ENCODE measurements around the gene PIK3C2G.

The PIK3C2G gene

DNA sequence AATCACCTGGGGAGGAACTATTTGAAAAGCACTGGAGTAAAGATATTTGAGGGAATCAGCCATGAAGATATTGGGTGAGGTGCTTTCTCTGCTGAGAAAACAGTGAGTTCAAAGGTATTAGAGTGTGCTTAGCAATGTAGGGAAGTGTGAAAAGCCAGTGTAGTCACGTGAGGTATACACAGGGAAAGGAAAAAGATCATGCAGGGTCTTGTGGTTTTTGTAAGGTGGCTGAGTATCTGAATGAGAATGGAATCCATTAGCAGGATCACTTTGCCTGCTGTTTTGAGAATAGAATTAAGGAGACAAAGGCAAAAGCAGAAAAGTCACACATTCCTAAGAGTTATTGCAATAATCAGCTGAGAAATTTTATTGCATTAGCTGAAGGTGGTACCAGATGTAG, 193.0 kb downstream of the PIK3C2G start:
- H3K27ac ChIP-seq (replicated peaks) = no peak overlapping the region
- DNase-seq (ENCODE audit: low read depth in 1 of 2, low spot score in 1 of 2) = no peak
- no peak overlapping the region for H3K4me3 ChIP-seq (replicated peaks; ENCODE audit: insufficient read depth, low read length)
- H3K27me3 ChIP-seq (ENCODE audit: insufficient read depth, poor library complexity, severe bottlenecking) = no peaks in the 10 kb centered on the region
- TF ChIP-seq SPI1 (IDR thresholded peaks at IDR 0.05; ENCODE audit: borderline replicate concordance, low read depth) (no peak), GABPA (IDR thresholded peaks at IDR 0.05; ENCODE audit: low read depth) (no peak), POLR2AphosphoS5 (IDR thresholded peaks at IDR 0.05; ENCODE audit: low read depth) (no peak)
- TF ChIP-seq, protein P1, sequence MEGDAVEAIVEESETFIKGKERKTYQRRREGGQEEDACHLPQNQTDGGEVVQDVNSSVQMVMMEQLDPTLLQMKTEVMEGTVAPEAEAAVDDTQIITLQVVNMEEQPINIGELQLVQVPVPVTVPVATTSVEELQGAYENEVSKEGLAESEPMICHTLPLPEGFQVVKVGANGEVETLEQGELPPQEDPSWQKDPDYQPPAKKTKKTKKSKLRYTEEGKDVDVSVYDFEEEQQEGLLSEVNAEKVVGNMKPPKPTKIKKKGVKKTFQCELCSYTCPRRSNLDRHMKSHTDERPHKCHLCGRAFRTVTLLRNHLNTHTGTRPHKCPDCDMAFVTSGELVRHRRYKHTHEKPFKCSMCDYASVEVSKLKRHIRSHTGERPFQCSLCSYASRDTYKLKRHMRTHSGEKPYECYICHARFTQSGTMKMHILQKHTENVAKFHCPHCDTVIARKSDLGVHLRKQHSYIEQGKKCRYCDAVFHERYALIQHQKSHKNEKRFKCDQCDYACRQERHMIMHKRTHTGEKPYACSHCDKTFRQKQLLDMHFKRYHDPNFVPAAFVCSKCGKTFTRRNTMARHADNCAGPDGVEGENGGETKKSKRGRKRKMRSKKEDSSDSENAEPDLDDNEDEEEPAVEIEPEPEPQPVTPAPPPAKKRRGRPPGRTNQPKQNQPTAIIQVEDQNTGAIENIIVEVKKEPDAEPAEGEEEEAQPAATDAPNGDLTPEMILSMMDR (IDR thresholded peaks at IDR 0.05; ENCODE audit: insufficient read depth, low read length) = no peak
- TF ChIP-seq, protein P2, sequence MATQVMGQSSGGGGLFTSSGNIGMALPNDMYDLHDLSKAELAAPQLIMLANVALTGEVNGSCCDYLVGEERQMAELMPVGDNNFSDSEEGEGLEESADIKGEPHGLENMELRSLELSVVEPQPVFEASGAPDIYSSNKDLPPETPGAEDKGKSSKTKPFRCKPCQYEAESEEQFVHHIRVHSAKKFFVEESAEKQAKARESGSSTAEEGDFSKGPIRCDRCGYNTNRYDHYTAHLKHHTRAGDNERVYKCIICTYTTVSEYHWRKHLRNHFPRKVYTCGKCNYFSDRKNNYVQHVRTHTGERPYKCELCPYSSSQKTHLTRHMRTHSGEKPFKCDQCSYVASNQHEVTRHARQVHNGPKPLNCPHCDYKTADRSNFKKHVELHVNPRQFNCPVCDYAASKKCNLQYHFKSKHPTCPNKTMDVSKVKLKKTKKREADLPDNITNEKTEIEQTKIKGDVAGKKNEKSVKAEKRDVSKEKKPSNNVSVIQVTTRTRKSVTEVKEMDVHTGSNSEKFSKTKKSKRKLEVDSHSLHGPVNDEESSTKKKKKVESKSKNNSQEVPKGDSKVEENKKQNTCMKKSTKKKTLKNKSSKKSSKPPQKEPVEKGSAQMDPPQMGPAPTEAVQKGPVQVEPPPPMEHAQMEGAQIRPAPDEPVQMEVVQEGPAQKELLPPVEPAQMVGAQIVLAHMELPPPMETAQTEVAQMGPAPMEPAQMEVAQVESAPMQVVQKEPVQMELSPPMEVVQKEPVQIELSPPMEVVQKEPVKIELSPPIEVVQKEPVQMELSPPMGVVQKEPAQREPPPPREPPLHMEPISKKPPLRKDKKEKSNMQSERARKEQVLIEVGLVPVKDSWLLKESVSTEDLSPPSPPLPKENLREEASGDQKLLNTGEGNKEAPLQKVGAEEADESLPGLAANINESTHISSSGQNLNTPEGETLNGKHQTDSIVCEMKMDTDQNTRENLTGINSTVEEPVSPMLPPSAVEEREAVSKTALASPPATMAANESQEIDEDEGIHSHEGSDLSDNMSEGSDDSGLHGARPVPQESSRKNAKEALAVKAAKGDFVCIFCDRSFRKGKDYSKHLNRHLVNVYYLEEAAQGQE (IDR thresholded peaks at IDR 0.05; ENCODE audit: insufficient replicate concordance, low read depth) = no peak

DNA sequence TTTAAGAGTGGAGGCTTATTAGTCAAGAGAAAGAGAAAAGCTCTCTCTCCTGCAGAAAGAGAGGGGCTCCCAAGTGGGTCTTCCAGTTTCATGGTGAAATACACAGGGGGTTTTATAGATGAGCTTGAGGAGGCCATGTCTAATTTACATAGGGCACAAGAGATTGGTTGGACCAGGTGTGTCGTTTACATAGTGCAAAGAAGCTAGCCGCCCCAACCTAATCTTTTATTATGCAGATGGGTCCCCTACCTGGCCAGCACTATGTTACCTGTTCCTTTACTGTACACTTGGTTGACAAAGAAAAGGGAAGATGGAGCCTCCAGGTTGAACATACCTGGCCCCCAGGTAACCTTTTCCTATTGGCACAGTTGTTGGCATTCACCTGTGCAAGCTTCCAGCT, 195.0 kb downstream of the PIK3C2G start:
- no peak overlapping the region for H3K4me3 ChIP-seq (replicated peaks; ENCODE audit: insufficient read depth, low read length)
- TF ChIP-seq SPI1 (IDR thresholded peaks at IDR 0.05; ENCODE audit: borderline replicate concordance, low read depth) (no peak), POLR2AphosphoS5 (IDR thresholded peaks at IDR 0.05; ENCODE audit: low read depth) (no peak)
- TF ChIP-seq, protein P1 (IDR thresholded peaks at IDR 0.05; ENCODE audit: insufficient read depth, low read length) = no peak
- H3K27me3 ChIP-seq (ENCODE audit: insufficient read depth, poor library complexity, severe bottlenecking) = no peaks in the 10 kb centered on the region
- H3K27ac ChIP-seq (replicated peaks) = no peak overlapping the region
- DNase-seq (ENCODE audit: low read depth in 1 of 2, low spot score in 1 of 2) = no peak

DNA sequence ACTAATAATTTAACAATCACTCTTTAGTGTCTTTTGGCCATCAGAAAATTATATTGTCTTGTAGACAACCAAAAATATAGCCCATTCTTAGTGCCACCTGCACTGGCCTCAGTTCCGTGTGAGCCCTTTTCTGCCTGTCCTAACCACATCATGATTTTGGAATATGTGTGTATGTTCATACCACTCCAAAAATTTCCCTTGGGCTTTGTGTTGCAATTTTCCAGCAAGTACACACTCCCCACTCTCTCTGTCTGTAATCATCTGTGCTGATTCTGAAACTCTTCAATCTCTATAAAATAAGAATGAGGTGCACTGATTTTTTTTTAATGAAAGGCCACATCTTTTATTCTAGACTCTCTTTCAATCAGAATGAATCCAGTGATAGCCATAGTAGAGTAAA, 196.0 kb downstream of the PIK3C2G start:
- TF ChIP-seq SPI1 (IDR thresholded peaks at IDR 0.05; ENCODE audit: borderline replicate concordance, low read depth) (no peak), GABPA (IDR thresholded peaks at IDR 0.05; ENCODE audit: low read depth) (no peak), POLR2AphosphoS5 (IDR thresholded peaks at IDR 0.05; ENCODE audit: low read depth) (no peak)
- TF ChIP-seq, protein P2 (IDR thresholded peaks at IDR 0.05; ENCODE audit: insufficient replicate concordance, low read depth) = no peak
- TF ChIP-seq, protein P1 (IDR thresholded peaks at IDR 0.05; ENCODE audit: insufficient read depth, low read length) = no peak
- H3K27ac ChIP-seq (replicated peaks) = no peak overlapping the region
- H3K27me3 ChIP-seq (ENCODE audit: insufficient read depth, poor library complexity, severe bottlenecking) = no peaks in the 10 kb centered on the region
- H3K4me3 ChIP-seq (replicated peaks; ENCODE audit: insufficient read depth, low read length) = no peak overlapping the region
- DNase-seq (ENCODE audit: low read depth in 1 of 2, low spot score in 1 of 2) = no peak

DNA sequence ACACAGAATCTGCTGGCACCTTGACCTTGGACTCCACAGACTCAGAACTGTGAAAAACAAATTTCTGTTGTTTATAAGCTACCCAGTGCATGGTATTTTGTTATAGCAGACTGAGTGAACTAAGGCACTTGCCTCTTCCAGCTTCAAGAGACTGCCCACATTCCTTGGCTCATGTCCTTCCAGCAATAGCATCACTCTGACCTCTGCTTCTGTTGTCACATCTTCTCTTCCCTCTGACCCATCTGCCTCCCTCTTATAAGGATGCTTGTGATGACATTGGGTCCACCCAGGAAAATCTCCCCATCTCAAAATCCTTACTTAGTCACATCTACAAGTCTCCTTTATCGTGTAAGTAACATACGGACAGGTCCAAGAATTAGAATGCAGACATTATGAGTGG, 200.4 kb downstream of the PIK3C2G start:
- no peak for DNase-seq (ENCODE audit: low read depth in 1 of 2, low spot score in 1 of 2)
- no peak overlapping the region for H3K27ac ChIP-seq (replicated peaks)
- no peak for TF ChIP-seq POLR2AphosphoS5 (IDR thresholded peaks at IDR 0.05; ENCODE audit: low read depth)
- no peak for TF ChIP-seq GABPA (IDR thresholded peaks at IDR 0.05; ENCODE audit: low read depth)
- TF ChIP-seq, protein P2 (IDR thresholded peaks at IDR 0.05; ENCODE audit: insufficient replicate concordance, low read depth) = no peak
- TF ChIP-seq SPI1 (IDR thresholded peaks at IDR 0.05; ENCODE audit: borderline replicate concordance, low read depth) = no peak
- TF ChIP-seq, protein P1 (IDR thresholded peaks at IDR 0.05; ENCODE audit: insufficient read depth, low read length) = no peak
- no peaks in the 10 kb centered on the region for H3K27me3 ChIP-seq (ENCODE audit: insufficient read depth, poor library complexity, severe bottlenecking)
- H3K4me3 ChIP-seq (replicated peaks; ENCODE audit: insufficient read depth, low read length) = no peak overlapping the region

Measured in HL-60 (cell line).